ENCODE measurements around the gene ONECUT3.

DNA sequence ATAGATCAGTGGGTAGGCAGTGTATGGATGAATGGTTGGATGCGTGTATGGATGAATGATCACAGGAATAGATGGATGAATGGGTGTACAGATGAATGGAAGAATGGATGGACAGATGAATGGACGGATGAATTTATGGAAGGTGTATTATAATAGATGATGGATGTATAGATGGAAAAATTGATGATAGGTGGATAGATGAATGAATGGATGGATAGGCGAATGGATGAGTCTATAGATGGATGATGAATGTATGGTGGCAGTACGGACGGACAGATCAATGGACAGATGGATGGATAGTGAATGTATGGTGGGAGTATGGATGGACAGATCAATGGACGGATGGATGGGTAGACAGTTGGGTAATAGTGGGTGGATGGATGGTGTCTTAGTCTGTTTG, 49.0 kb upstream of the ONECUT3 start:
- TF ChIP-seq, protein P1, sequence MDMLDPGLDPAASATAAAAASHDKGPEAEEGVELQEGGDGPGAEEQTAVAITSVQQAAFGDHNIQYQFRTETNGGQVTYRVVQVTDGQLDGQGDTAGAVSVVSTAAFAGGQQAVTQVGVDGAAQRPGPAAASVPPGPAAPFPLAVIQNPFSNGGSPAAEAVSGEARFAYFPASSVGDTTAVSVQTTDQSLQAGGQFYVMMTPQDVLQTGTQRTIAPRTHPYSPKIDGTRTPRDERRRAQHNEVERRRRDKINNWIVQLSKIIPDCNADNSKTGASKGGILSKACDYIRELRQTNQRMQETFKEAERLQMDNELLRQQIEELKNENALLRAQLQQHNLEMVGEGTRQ (IDR thresholded peaks at IDR 0.05; ENCODE audit: low read depth, low read length) = no peak
- TF ChIP-seq, protein P2, sequence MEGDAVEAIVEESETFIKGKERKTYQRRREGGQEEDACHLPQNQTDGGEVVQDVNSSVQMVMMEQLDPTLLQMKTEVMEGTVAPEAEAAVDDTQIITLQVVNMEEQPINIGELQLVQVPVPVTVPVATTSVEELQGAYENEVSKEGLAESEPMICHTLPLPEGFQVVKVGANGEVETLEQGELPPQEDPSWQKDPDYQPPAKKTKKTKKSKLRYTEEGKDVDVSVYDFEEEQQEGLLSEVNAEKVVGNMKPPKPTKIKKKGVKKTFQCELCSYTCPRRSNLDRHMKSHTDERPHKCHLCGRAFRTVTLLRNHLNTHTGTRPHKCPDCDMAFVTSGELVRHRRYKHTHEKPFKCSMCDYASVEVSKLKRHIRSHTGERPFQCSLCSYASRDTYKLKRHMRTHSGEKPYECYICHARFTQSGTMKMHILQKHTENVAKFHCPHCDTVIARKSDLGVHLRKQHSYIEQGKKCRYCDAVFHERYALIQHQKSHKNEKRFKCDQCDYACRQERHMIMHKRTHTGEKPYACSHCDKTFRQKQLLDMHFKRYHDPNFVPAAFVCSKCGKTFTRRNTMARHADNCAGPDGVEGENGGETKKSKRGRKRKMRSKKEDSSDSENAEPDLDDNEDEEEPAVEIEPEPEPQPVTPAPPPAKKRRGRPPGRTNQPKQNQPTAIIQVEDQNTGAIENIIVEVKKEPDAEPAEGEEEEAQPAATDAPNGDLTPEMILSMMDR (conservative IDR thresholded peaks at IDR 0.05; ENCODE audit: low read depth, low read length) = no peak
- no peak for TF ChIP-seq RAD21 (IDR thresholded peaks at IDR 0.05; ENCODE audit: low read length)
- no peak for TF ChIP-seq POLR2A (IDR thresholded peaks at IDR 0.05; ENCODE audit: low read depth, low read length)
- no peak for TF ChIP-seq MXI1 (IDR thresholded peaks at IDR 0.05; ENCODE audit: borderline replicate concordance, low read depth, low read length)
- TF ChIP-seq RFX5 (IDR thresholded peaks at IDR 0.05; ENCODE audit: low read depth, low read length) = no peak
- no peak for TF ChIP-seq MAFK (IDR thresholded peaks at IDR 0.05; ENCODE audit: low read depth, low read length)
- no peak for TF ChIP-seq MAZ (IDR thresholded peaks at IDR 0.05; ENCODE audit: borderline replicate concordance, low read depth, low read length)
- TF ChIP-seq, protein P3, sequence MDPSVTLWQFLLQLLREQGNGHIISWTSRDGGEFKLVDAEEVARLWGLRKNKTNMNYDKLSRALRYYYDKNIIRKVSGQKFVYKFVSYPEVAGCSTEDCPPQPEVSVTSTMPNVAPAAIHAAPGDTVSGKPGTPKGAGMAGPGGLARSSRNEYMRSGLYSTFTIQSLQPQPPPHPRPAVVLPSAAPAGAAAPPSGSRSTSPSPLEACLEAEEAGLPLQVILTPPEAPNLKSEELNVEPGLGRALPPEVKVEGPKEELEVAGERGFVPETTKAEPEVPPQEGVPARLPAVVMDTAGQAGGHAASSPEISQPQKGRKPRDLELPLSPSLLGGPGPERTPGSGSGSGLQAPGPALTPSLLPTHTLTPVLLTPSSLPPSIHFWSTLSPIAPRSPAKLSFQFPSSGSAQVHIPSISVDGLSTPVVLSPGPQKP (IDR thresholded peaks at IDR 0.05; ENCODE audit: borderline replicate concordance, low read depth, low read length) = no peak
- no peak for TF ChIP-seq FOS (IDR thresholded peaks at IDR 0.05; ENCODE audit: low read depth, low read length)
